SK-N-SH treated with all-trans-retinoic acid at 6 μM for 48 hours (cell line): ENCODE results near the gene KCNMB2.

ENCODE experiments used
- ARNTL ChIP-seq: fragments of 450-650 bp; formaldehyde crosslinking; IDR thresholded peaks from 2 replicates; pipeline ENCODE4 v1.5.0; 2020; ENCODE audit warnings: low read depth, mild to moderate bottlenecking, moderate library complexity, borderline replicate concordance
- BACH2 ChIP-seq: fragments of 250-450 bp; sonication (Bioruptor Pico); IDR thresholded peaks from 2 replicates; pipeline ENCODE4 v1.9.0; 2021; ENCODE audit warnings: mild to moderate bottlenecking, borderline replicate concordance
- CSDC2 ChIP-seq: fragments of 250-450 bp; sonication (Bioruptor Pico); IDR thresholded peaks from 2 replicates; pipeline ENCODE4 v1.5.0; 2020; ENCODE audit warnings: mild to moderate bottlenecking, moderate library complexity
- CSRNP3 ChIP-seq: fragments of 250-450 bp; sonication (Bioruptor Pico); IDR thresholded peaks from 2 replicates; pipeline ENCODE4 v1.5.1; 2021; ENCODE audit warnings: mild to moderate bottlenecking, moderate library complexity
- ESRRG ChIP-seq: fragments of 250-450 bp; sonication (Bioruptor Pico); IDR thresholded peaks from 2 replicates; pipeline ENCODE4 v1.6.1; 2021; ENCODE audit warnings: mild to moderate bottlenecking
- ISL1 ChIP-seq: fragments of 250-450 bp; sonication (Bioruptor Pico); IDR thresholded peaks from 2 replicates; pipeline ENCODE4 v2.1.2; 2022; ENCODE audit warnings: mild to moderate bottlenecking, moderate library complexity
- OSR1 ChIP-seq: fragments of 250-450 bp; sonication (Bioruptor Pico); IDR thresholded peaks from 2 replicates; pipeline ENCODE4 v1.8.0; 2022; ENCODE audit warnings: moderate library complexity, mild to moderate bottlenecking, inconsistent platforms
- PATZ1 ChIP-seq: fragments of 250-450 bp; sonication (Bioruptor Pico); IDR thresholded peaks from 2 replicates; pipeline ENCODE4 v1.8.0; 2020; ENCODE audit warnings: mild to moderate bottlenecking, moderate library complexity, borderline replicate concordance
- RARB ChIP-seq: fragments of 250-450 bp; sonication (Bioruptor Pico); IDR thresholded peaks from 2 replicates; pipeline ENCODE4 v1.8.0; 2021; ENCODE audit warnings: mild to moderate bottlenecking, moderate library complexity
- ZC3H10 ChIP-seq: fragments of 250-450 bp; sonication (Bioruptor Pico); IDR thresholded peaks from 2 replicates; pipeline ENCODE4 v1.5.1; 2021; ENCODE audit warnings: mild to moderate bottlenecking, moderate library complexity
- ZFP3 ChIP-seq: fragments of 250-450 bp; sonication (Bioruptor Pico); IDR thresholded peaks from 2 replicates; pipeline ENCODE4 v1.5.0; 2020; ENCODE audit warnings: mild to moderate bottlenecking, moderate library complexity
- ZNF70 ChIP-seq: fragments of 450-650 bp; formaldehyde crosslinking; IDR thresholded peaks from 2 replicates; pipeline ENCODE4 v1.5.0; 2020; ENCODE audit warnings: mild to moderate bottlenecking, moderate library complexity
- TF ChIP-seq, protein P1 (sequence below): fragments of 250-450 bp; sonication (Bioruptor Pico); IDR thresholded peaks from 2 replicates; pipeline ENCODE4 v1.5.1; 2020; ENCODE audit warnings: low read depth, mild to moderate bottlenecking, moderate library complexity

GRCh38 chr3:178492491-178492890 is 43.7 kb upstream of the KCNMB2 start:
- no peak for TF ChIP-seq CSDC2 (CRISPR knock-in tag)
- TF ChIP-seq PATZ1 (CRISPR knock-in tag): no peak
- TF ChIP-seq RARB: no peak
- TF ChIP-seq ZNF70 (CRISPR knock-in tag): no peak
- TF ChIP-seq, protein P1, sequence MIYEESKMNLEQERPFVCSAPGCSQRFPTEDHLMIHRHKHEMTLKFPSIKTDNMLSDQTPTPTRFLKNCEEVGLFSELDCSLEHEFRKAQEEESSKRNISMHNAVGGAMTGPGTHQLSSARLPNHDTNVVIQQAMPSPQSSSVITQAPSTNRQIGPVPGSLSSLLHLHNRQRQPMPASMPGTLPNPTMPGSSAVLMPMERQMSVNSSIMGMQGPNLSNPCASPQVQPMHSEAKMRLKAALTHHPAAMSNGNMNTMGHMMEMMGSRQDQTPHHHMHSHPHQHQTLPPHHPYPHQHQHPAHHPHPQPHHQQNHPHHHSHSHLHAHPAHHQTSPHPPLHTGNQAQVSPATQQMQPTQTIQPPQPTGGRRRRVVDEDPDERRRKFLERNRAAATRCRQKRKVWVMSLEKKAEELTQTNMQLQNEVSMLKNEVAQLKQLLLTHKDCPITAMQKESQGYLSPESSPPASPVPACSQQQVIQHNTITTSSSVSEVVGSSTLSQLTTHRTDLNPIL (CRISPR knock-in tag): no peak
- TF ChIP-seq BACH2: no peak
- no peak for TF ChIP-seq CSRNP3 (CRISPR knock-in tag)
- no peak for TF ChIP-seq ESRRG (CRISPR knock-in tag)
- no peak for TF ChIP-seq ZC3H10
- TF ChIP-seq ZFP3 (CRISPR knock-in tag): no peak
- TF ChIP-seq OSR1 (CRISPR knock-in tag): no peak
- TF ChIP-seq ISL1: no peak
- no peak for TF ChIP-seq ARNTL (CRISPR knock-in tag)
